GM19023 (cell line): ENCODE data around the gene LAMTOR3.

Experiments
- ATAC-seq: cut with Tn5 transposase; IDR thresholded peaks from one replicate; pipeline ENCODE4 v1.9.1; 2021; ENCODE audit warnings: mild to moderate bottlenecking, moderate library complexity; ENCODE audit not compliant: unreplicated experiment

Gene LAMTOR3

GRCh38 chr4:99894161-99894997 lies at the start of gene LAMTOR3:
Gene LAMTOR3 (minus strand): TSS chr4:99894427. CDS start chr4:99893963, 464 bp downstream.
- peak; percentile 100 for ATAC-seq

- ATAC-seq, result no peak
These were observed 44.1 kb upstream of the LAMTOR3 start for GRCh38 chr4:99938243-99938753.

- ATAC-seq, result no peak
These were observed 40.7 kb upstream of the LAMTOR3 start for GRCh38 chr4:99934891-99935290.

- no peak for ATAC-seq
These were observed 33.3 kb upstream of the LAMTOR3 start for GRCh38 chr4:99927566-99927965.

GRCh38 chr4:99921174-99921573 lies 26.9 kb upstream of the LAMTOR3 start:
- ATAC-seq, result no peak

GRCh38 chr4:99918656-99919055 lies 24.4 kb upstream of the LAMTOR3 start:
- no peak for ATAC-seq

- ATAC-seq, result no peak
These were observed 23.3 kb upstream of the LAMTOR3 start for GRCh38 chr4:99917575-99917974.

- ATAC-seq, result no peak
These were observed 21.2 kb upstream of the LAMTOR3 start for GRCh38 chr4:99915449-99915848.

GRCh38 chr4:99894998-99895397 lies 771 bp upstream of the LAMTOR3 start:
- no peak for ATAC-seq

GRCh38 chr4:99893839-99894160 lies 427 bp downstream of the LAMTOR3 start:
- no peak for ATAC-seq

GRCh38 chr4:99893029-99893428 lies 1.2 kb downstream of the LAMTOR3 start:
- ATAC-seq, result no peak

- no peak for ATAC-seq
These were observed 2.9 kb downstream of the LAMTOR3 start for GRCh38 chr4:99891351-99891750.

- no peak for ATAC-seq
These were observed 6.4 kb downstream of the LAMTOR3 start for GRCh38 chr4:99887837-99888236.

- no peak for ATAC-seq
These were observed 8.1 kb downstream of the LAMTOR3 start for GRCh38 chr4:99886146-99886545.

GRCh38 chr4:99885687-99886086 lies 8.5 kb downstream of the LAMTOR3 start:
- no peak for ATAC-seq

- no peak for ATAC-seq
These were observed 9.1 kb downstream of the LAMTOR3 start for GRCh38 chr4:99885063-99885664.

GRCh38 chr4:99879458-99879857 lies 14.8 kb downstream of the LAMTOR3 start:
- ATAC-seq, result no peak

- no peak for ATAC-seq
These were observed 15.6 kb downstream of the LAMTOR3 start for GRCh38 chr4:99878604-99879003.

- ATAC-seq, result no peak
These were observed 17.3 kb downstream of the LAMTOR3 start for GRCh38 chr4:99876946-99877345.

GRCh38 chr4:99875071-99875470 lies 19.2 kb downstream of the LAMTOR3 start:
- ATAC-seq, result no peak

- ATAC-seq, result no peak
These were observed 21.7 kb downstream of the LAMTOR3 start for GRCh38 chr4:99872570-99872969.

- no peak for ATAC-seq
These were observed 26.1 kb downstream of the LAMTOR3 start for GRCh38 chr4:99868126-99868596.
